GM12801 (cell line): ENCODE results near the gene THTPA.

Source experiments
- TF ChIP-seq, protein P1 (sequence below): IDR thresholded peaks from one replicate; pipeline ENCODE4 v1.5.1; 2011; ENCODE audit warnings: control low read depth; ENCODE audit not compliant: insufficient read length; ENCODE audit errors: extremely low read depth

Gene THTPA, protein sequence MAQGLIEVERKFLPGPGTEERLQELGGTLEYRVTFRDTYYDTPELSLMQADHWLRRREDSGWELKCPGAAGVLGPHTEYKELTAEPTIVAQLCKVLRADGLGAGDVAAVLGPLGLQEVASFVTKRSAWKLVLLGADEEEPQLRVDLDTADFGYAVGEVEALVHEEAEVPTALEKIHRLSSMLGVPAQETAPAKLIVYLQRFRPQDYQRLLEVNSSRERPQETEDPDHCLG

DNA sequence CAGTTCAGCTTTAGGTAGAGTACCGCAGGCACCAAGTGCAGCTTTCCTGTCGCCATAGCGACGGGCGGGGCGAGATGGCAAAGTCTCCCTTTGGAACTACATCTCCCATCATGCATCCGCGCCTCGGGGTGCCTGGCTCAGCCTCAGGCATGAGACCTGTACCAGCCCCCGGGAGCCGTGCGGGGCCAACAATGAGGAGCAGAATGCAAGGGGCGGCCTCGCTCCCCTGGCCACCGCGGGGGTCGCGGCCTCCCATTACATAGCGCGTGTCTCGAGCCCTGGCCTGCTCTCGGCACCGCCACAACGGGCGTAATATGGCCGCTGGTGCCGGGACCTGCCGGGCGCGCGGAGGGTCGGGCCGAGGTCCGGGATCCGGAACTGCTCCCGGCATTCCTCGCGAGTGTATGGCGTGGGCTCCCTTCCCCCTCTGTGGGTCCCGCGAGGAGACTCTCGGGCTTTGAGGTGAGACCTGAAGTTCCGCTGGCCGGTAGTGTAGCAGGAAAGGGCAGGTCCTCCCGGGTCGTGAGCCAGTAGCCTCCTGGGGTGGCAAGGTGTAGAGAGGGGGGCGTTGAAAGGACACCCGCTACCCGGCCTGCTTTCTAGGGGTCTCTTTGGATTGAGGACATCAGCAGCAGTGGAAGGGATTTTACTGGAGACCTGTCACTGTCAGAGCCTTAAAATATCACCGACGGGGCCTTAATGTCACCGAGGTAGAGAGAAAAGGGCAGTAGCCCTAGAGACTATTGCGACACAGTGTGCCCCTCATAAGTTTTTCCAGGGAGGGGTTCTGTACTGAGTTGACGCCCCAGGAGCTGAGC is at the start of gene THTPA:
Gene THTPA (plus strand): TSS at position 390 of the 818 bp plus-strand sequence. CDS start 487 bp downstream, outside the sequence.
- TF ChIP-seq, protein P1, sequence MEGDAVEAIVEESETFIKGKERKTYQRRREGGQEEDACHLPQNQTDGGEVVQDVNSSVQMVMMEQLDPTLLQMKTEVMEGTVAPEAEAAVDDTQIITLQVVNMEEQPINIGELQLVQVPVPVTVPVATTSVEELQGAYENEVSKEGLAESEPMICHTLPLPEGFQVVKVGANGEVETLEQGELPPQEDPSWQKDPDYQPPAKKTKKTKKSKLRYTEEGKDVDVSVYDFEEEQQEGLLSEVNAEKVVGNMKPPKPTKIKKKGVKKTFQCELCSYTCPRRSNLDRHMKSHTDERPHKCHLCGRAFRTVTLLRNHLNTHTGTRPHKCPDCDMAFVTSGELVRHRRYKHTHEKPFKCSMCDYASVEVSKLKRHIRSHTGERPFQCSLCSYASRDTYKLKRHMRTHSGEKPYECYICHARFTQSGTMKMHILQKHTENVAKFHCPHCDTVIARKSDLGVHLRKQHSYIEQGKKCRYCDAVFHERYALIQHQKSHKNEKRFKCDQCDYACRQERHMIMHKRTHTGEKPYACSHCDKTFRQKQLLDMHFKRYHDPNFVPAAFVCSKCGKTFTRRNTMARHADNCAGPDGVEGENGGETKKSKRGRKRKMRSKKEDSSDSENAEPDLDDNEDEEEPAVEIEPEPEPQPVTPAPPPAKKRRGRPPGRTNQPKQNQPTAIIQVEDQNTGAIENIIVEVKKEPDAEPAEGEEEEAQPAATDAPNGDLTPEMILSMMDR = no peak

DNA sequence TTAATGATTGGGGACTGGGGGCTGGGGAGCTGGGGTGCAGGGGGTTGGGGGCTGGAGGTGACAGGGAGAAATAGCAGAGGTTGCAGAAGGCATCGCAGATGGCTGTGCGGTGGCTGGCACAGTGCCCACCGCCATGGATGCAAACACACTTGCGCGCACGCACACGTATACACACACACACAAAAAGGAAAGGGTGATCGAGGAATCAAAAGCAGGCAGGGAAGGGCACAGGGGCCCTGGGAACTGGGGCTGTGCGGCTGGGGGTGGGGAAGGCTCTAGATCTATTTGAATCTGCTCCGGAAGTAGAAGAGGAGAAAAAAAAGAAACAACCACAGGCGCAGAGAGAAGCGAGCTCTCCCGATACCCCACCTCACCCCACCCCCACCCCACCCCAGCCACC is 43.9 kb upstream of the THTPA start:
- TF ChIP-seq, protein P1 = no peak

DNA sequence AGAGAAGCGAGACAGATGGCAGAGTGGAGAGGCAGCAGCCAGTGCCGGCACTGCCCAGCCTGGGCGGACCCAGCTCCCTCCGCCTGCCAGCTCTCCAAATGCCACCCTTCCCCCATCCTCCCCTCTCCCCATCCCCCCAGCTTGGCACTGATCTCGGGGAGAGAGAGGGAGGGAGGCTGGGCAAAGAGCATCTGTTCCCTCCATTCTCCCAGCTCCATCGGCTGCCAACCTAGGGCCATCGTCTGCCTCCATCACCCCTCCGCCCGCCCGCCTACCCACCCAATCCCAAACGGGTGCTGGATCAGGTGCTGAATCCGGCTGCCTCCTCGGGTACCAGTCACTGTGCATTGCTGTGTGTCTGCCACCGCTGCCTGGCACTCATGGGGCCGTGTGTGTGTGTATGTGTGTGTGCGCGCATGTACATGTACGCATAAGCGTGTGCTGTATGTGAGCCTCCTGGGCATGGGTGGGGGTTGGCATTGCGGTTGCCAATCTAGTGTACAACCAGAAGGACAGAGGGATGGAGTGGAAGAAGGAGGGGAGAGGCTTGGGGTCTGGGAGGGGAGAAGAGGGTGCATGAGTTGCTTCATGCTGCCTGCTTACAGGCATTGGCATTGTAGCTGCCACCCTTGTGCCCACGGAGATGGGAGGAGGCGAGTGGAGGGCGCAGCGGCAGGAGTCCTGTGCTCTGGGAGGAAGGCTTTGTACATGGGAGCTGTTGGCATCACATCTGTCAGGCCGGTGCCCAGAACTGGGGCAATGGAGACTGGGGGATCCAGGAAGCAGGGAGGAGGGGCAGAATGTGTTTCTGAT is 42.9 kb upstream of the THTPA start:
- TF ChIP-seq, protein P1 = no peak

DNA sequence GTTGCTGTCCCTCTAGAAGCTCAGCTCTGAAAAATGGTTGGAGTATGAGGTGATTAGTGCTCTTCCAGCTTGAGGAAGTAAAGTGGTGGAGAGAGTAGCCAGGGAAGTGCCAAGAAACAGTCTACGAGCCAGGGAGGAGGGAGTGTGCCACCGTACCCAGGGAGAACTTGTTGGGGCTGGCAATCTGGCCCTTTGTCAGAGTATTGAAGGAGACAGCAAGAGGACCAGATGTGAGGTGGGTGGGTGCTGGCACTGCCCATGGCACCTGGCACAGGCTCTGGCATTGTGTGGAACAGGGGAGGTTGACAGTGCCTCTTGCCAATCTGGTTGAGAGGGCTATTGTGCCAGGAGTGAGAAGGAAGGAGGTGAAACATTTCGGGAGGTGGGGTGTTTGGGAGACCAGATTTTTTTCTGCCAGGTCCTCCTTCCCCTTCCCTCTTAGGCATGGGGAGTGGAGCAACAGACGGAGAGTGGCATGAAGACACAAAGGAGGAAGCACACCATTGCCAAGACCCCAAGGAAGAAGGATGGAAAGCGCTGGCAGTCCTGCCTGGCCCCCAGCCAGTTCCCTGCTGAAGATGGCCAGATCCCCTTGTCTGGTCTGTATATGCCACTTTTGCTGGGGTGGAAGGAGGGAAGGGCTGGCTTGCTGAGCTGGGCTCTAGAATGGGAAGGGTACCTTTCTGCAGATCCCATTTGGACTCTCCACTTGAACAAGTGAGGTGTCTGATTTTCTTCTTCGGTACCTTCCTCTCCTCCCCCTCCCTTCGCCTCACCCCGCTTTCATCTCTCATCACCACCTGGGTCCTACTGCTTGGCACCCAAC is 42.0 kb upstream of the THTPA start:
- TF ChIP-seq, protein P1 = no peak

DNA sequence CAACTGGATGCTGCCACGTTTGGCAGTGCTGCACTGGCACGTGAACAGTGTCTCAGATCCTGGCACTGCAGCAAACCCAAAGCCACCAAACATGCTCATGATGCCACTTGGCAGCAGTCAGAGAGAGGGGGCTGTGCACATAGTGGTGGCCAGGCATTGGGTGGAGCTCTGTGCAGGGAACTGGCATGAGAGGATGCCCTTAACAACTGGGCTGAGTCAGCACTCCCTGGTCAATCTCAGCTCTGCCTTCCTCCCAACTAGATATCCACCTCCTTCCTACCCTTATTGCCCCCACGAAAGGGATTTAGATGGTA is 41.5 kb upstream of the THTPA start:
- TF ChIP-seq, protein P1 = no peak

DNA sequence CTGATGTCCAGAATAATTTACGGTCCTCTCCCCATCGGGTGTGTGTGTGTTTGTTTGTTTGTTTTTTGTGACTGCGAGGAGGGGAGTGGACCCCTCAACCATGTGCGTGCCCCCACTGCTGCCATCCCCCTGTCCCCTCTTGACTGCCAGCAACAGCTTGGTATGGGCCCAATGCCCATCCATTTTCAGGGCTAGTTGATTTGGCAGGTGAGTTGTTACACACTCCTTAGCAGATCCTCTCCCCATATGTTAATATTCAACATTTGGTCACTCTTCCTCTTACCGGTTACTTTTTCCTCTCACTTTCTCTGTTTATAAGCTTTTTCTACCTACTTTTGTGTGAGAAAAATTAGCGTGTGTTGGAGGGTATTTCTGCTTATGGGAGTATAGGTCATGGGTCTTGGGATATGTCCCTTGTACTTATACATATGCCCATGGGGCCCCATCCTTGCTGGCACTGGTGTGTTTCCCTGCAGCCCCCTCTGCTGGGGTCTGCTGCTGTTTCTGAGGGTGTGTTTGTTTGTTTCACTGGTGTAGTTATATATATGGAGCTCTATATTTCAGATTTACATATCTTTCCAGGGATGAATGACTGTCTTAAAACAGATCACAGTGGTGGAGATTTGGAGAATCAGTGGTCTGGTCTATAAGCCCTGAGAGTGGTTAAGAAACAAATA is 38.3 kb upstream of the THTPA start:
- TF ChIP-seq, protein P1 = no peak
